Activated naive CD4-positive, alpha-beta T cell treated with anti-CD3 and anti-CD28 coated beads, Interleukin-2, amount 10 ng/mL, durations not matched to agents 5 hours and 36 hours (primary cell): ENCODE data around the gene PPP1R12A. TPM values are rescaled to one million over a fixed set of nuclear protein-coding genes. Genes with fewer than 3 reads are reported as not detected.

Experiments used
- total RNA-seq, 2 experiments: library from RNA; stranded (reverse); gene quantifications; one replicate each; pipeline ENCODE4 v1.2.3, GENCODE V29; 2021

PPP1R12A gene
- 10 to 100 TPM; 94.3 to 94.5 TPM for total RNA-seq

GRCh38 chr12:79935021-79935623 is at the start of gene PPP1R12A:
PPP1R12A (minus strand) TSS chr12:79935097; CDS start chr12:79934931, 166 bp downstream.

Other genes starting within 250 kb of the PPP1R12A start
- 1 to 10 TPM; 4.0 to 6.4 TPM for gene PAWR, start 244.1 kb downstream of the PPP1R12A start, total RNA-seq
- gene OTOGL, start 164.4 kb upstream of the PPP1R12A start, total RNA-seq, result not detected